Mononuclear cell (primary cell): ENCODE measurements around the gene TAB2. TPM values are rescaled to one million over a fixed set of nuclear protein-coding genes. Genes with fewer than 3 reads are reported as not detected.

Experiments
- H3K27me3 ChIP-seq: 2 replicates; pipeline ENCODE4 v1.6.0; 2011; ENCODE audit warnings: low read length, control low read depth; ENCODE audit not compliant: insufficient read depth
- H3K4me1 ChIP-seq: 2 replicates; pipeline ENCODE4 v1.5.1; 2011; ENCODE audit warnings: mild to moderate bottlenecking, low read length, control low read depth; ENCODE audit not compliant: insufficient read depth
- H3K4me3 ChIP-seq: 2 replicates; pipeline ENCODE4 v1.5.1; 2011; ENCODE audit warnings: mild to moderate bottlenecking, low read length, moderate library complexity
- H3K9me3 ChIP-seq: 2 replicates; pipeline ENCODE4 v1.5.1; 2011; ENCODE audit warnings: low read depth, mild to moderate bottlenecking, control low read depth, low read length
- total RNA-seq: library from RNA; depleted of rRNA; stranded (reverse); fragments of >200 nt; gene quantifications from one replicate; pipeline ENCODE4 v1.2.3, GENCODE V29; 2012

TAB2 gene
- total RNA-seq, 1 donor, result 118 TPM

DNA sequence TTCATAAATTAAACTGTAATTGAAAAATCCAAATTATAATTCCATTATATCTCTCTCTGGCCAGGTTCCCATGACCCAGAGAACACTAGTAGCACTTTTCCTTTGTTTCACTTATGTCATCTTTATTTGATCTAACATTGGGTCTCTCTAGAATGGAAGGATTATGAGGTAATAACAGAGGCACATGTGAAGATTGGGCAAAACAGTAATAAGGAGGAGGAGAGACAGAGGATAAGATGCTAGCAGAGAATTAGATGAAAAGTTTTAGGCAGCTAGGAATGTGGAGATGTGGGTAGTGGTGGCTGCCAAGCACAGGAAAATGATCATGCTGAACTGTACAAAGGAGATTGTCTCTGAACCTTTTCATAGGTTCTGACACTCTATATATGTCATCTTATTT lies 3.3 kb downstream of the TAB2 start:
- no peak overlapping the region for H3K4me3 ChIP-seq
- no peaks in the 10 kb centered on the region for H3K27me3 ChIP-seq
- no peaks in the 10 kb centered on the region for H3K9me3 ChIP-seq
- peaks cover 27% of the 10 kb centered on the region for H3K4me1 ChIP-seq

DNA sequence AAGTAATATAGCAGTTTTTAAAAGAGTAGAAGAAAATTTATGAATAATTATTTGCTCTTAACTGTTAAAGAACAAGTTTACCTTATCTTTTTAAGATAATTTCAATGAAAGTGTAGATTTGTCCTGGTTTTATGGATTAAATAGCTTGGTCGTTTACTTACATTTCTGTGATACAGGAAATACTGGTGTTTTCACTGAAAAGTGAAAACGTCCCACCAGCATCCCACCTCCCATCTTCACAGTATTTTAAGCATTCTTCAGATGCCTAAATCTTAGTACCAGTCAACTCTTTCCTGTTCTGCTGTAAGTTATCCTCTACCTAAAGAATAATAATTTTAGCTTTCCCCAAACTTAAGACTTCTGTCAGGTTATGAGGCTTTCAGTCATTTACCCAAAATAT lies 5.8 kb downstream of the TAB2 start:
- Histone ChIP-seq H3K4me3 (no peak overlapping the region), H3K4me1 (peaks cover 23% of the 10 kb centered on the region)

DNA sequence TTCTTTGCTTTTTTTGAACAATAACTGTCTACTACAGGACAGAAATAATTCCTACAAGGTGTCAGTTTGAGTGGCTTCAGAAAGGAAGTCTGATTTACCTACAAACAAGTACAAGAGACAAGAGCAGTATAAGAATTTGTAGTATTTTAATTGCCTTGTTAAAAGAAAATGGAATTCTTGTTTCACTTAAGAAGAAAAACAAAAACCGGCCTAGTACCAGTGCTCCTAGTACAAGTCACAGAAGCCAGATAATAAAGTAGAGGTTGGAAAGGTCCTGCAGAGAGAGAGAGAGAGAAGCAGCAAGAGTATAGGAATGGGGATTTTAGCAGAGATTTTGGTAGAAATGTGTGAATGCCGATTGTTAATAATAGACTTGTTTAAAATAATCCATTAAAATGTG lies 6.4 kb downstream of the TAB2 start:
- no peak overlapping the region for H3K4me3 ChIP-seq
- peaks cover 23% of the 10 kb centered on the region for H3K4me1 ChIP-seq
- no peaks in the 10 kb centered on the region for H3K27me3 ChIP-seq
- H3K9me3 ChIP-seq, result no peaks in the 10 kb centered on the region

More for the DNA sequence above, 5.8 kb downstream of the TAB2 start:
- Histone ChIP-seq H3K9me3 (no peaks in the 10 kb centered on the region), H3K27me3 (no peaks in the 10 kb centered on the region)

DNA sequence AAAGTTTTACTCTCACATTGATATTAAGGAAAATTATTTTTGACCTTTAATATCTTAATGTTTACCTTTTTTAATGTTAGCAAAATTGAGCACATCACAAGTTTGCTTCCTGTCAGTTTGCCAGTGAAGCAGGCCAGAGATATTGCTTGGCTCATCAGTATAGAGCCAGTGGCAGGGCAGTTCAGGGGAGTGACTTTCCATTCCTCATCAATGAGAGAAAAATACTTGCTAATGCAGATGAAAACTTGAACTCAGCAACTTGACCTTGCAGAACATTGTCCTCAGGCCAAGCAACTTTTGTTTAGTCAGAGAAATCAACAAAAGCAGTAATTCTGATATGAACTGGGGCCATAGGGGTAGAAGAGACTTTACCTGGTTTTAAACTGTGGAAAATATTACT lies 6.9 kb downstream of the TAB2 start:
- H3K9me3 ChIP-seq, result no peaks in the 10 kb centered on the region
- no peak overlapping the region for H3K4me3 ChIP-seq
- H3K27me3 ChIP-seq, result no peaks in the 10 kb centered on the region
- H3K4me1 ChIP-seq, result peaks cover 27% of the 10 kb centered on the region

GRCh38 chr6:149325648-149326236 lies 8.2 kb downstream of the TAB2 start:
- Histone ChIP-seq H3K9me3 (no peaks in the 10 kb centered on the region), H3K27me3 (no peaks in the 10 kb centered on the region), H3K4me3 (no peak overlapping the region), H3K4me1 (peaks cover 20% of the 10 kb centered on the region)

DNA sequence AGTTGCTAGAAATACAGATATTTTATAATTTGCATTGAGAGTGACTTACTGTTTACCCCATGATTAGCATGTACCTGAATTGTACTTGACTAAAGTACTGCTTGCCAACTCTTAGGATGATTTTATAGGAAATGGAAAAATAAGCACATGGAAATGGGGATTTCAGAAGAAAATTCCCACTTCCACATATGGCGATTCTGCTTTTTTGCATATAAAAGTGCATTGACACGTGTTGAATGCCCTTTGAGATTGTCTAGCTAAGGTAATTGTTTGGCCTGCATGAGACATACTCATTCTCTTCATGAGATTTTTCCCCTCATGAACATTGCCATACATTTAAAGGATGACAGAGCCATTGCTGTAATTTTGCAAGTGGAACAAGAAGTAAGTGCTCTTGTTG lies 10.1 kb downstream of the TAB2 start:
- no peaks in the 10 kb centered on the region for H3K9me3 ChIP-seq
- H3K27me3 ChIP-seq, result no peaks in the 10 kb centered on the region
- H3K4me3 ChIP-seq, result no peak overlapping the region
- peaks cover 26% of the 10 kb centered on the region for H3K4me1 ChIP-seq

GRCh38 chr6:149328083-149328482 lies 10.6 kb downstream of the TAB2 start:
- H3K4me1 ChIP-seq, result peaks cover 27% of the 10 kb centered on the region

DNA sequence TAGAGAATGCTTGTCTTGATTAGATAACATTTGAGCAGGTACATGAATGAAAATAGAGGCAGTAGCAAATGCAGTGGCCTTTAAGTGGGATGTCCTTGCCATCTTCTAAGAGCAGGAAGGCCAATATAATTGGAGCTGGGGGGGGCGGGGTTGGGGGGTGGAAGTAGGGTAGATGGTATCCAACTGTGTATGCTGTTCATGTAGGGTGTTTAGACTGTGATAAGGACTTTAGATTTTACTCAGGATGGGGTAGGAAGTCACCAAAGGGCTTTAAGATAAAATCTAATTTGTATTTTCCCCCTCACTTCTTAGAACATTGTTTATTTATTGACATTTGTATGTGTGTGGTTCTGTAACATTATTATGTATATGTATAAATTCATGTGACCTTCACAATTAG lies 12.0 kb downstream of the TAB2 start:
- Histone ChIP-seq H3K27me3 (no peaks in the 10 kb centered on the region), H3K9me3 (no peaks in the 10 kb centered on the region), H3K4me3 (no peak overlapping the region), H3K4me1 (peaks cover 32% of the 10 kb centered on the region)

More at GRCh38 chr6:149328083-149328482, 10.6 kb downstream of the TAB2 start:
- Histone ChIP-seq H3K27me3 (no peaks in the 10 kb centered on the region), H3K4me3 (no peak overlapping the region), H3K9me3 (no peaks in the 10 kb centered on the region)

GRCh38 chr6:149330133-149330532 lies 12.6 kb downstream of the TAB2 start:
- Histone ChIP-seq H3K27me3 (no peaks in the 10 kb centered on the region), H3K9me3 (no peaks in the 10 kb centered on the region), H3K4me3 (no peak overlapping the region), H3K4me1 (peaks cover 35% of the 10 kb centered on the region)

- H3K27me3 ChIP-seq, result no peaks in the 10 kb centered on the region
- H3K4me3 ChIP-seq, result no peak overlapping the region
- peaks cover 41% of the 10 kb centered on the region for H3K4me1 ChIP-seq
- H3K9me3 ChIP-seq, result no peaks in the 10 kb centered on the region
Observed at GRCh38 chr6:149331043-149331807, 13.7 kb downstream of the TAB2 start.

- Histone ChIP-seq H3K27me3 (no peaks in the 10 kb centered on the region), H3K4me1 (peaks cover 42% of the 10 kb centered on the region), H3K4me3 (no peak overlapping the region), H3K9me3 (no peaks in the 10 kb centered on the region)
Observed at GRCh38 chr6:149331871-149332270, 14.4 kb downstream of the TAB2 start.

DNA sequence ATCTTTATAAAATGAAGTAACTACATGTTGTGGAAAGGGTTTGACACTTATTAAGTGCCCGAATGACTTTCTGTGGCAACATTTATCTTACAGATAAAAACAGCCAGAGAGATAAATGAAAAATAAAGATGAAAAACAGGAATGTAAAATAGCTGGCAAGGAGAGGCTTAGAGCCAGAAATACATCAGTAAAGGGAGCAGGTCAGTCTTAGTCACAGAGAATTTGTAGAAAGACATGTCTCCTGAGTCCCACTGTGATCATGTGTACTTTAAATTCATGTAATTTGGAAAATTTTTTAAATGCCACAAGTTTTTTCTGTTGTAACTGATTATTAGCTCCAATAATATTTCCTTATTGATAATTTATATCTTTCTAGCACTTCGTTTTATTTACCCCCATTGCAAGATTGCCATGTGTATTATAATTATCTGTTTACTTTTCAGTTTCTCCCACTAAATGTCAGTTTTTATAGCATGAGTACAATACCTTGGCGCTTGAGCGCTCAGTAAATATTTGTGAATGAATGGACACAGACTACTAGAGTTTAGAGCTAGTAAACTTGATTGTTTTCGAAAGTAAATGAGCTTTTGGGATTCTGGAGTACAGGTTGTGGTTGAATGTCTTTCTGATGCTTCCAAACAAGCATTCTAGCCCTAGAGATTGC lies 15.2 kb downstream of the TAB2 start:
- no peaks in the 10 kb centered on the region for H3K27me3 ChIP-seq
- H3K9me3 ChIP-seq, result no peaks in the 10 kb centered on the region
- H3K4me1 ChIP-seq, result peaks cover 45% of the 10 kb centered on the region
- H3K4me3 ChIP-seq, result no peak overlapping the region

- H3K4me3 ChIP-seq, result no peak overlapping the region
- H3K4me1 ChIP-seq, result peaks cover 45% of the 10 kb centered on the region
- H3K9me3 ChIP-seq, result no peaks in the 10 kb centered on the region
- H3K27me3 ChIP-seq, result no peaks in the 10 kb centered on the region
Observed at GRCh38 chr6:149333266-149333620, 15.7 kb downstream of the TAB2 start.

DNA sequence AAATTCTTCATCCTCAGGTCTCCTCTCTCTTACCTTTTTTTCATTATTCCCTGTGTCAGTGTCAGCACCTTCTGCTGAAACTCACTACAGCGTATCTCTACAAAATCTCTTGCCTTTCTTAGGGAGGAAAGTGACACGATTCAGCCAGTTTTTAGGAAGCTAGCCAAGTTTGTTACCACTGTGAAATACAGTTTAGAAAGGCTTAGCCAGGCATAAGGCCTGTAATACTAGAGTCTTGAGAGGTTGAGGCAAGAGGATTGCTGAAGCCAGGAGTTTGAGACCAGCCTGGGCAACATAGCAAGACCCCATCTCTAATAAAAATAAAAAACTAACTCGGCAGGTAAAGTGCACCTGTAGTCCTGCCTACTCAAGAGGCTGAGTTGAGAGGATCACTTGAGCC lies 16.7 kb downstream of the TAB2 start:
- no peak overlapping the region for H3K4me3 ChIP-seq
- H3K27me3 ChIP-seq, result no peaks in the 10 kb centered on the region
- H3K9me3 ChIP-seq, result no peaks in the 10 kb centered on the region
- H3K4me1 ChIP-seq, result peaks cover 43% of the 10 kb centered on the region

- Histone ChIP-seq H3K27me3 (no peaks in the 10 kb centered on the region), H3K4me1 (peaks cover 40% of the 10 kb centered on the region), H3K4me3 (no peak overlapping the region), H3K9me3 (no peaks in the 10 kb centered on the region)
Observed at GRCh38 chr6:149334682-149335160, 17.2 kb downstream of the TAB2 start.
